Measurements from ENCODE around the gene TMEM9. TPM values are rescaled to one million over a fixed set of nuclear protein-coding genes. Genes with fewer than 3 reads are reported as not detected.

The TMEM9 gene
- total and polyA plus RNA-seq, 9 of the 15 experiments (the other 6 are each of a cell fraction or from before 2014, with no cell fraction given): 30.4 to 107 (median 67.6) TPM

GRCh38 chr1:201131398-201131797 is 22.9 kb downstream of the TMEM9 start:
- 22% methylated on average over 4 of the region's 4 CpGs for WGBS (ENCODE audit: insufficient coverage, low coverage, missing lambda C conversion rate)
- in situ Hi-C loops (cut with MboI): no loop called here
- CTCF ChIA-PET (ENCODE audit: low intra/inter-chr PET ratio): no interaction called here
- TF ChIP-seq HNRNPL (IDR thresholded peaks at IDR 0.05; ENCODE audit: low read depth, low read length) (no peak), RBM22 (IDR thresholded peaks at IDR 0.05; ENCODE audit: low read depth, low read length, poor library complexity, severe bottlenecking) (no peak), RREB1 (CRISPR knock-in tag; IDR thresholded peaks at IDR 0.05) (no peak), HOMEZ (CRISPR knock-in tag; IDR thresholded peaks at IDR 0.05) (no peak), FOXP1 (CRISPR knock-in tag; IDR thresholded peaks at IDR 0.05) (no peak), SMARCB1 (IDR thresholded peaks at IDR 0.05; ENCODE audit: insufficient read length, low read depth) (no peak), ZNF121 (CRISPR knock-in tag; conservative IDR thresholded peaks at IDR 0.05) (no peak), BMI1 (IDR thresholded peaks at IDR 0.05; ENCODE audit: low read length) (no peak), RBM14 (IDR thresholded peaks at IDR 0.05; ENCODE audit: borderline replicate concordance, insufficient read depth, low read depth, low read length) (no peak), E2F8 (IDR thresholded peaks at IDR 0.05; ENCODE audit: low read depth, partially characterized antibody) (no peak), PURB (CRISPR knock-in tag; IDR thresholded peaks at IDR 0.05; ENCODE audit: low read depth) (no peak), ELF4 (CRISPR knock-in tag; IDR thresholded peaks at IDR 0.05) (no peak)

More at GRCh38 chr1:201131398-201131797, 22.9 kb downstream of the TMEM9 start:
- intact Hi-C loops (cut with micrococcal nuclease): loop anchor here (5.0 kb wide), 1 partner anchor 91 kb away; no protein-coding TSS in a partner anchor
- Histone ChIP-seq H3K9me3 (replicated peaks; ENCODE audit: control insufficient read depth, insufficient read depth, low read depth, low read length) (no peaks in the 10 kb centered on the region), H4K20me1 (replicated peaks; ENCODE audit: control insufficient read depth, insufficient read depth, low read length) (peaks cover 6% of the 10 kb centered on the region), H3K4me1 (replicated peaks in 1 of 2; ENCODE audit: control insufficient read depth in 2 of 2, insufficient read depth in 2 of 2, low read length in 2 of 2) (peaks cover 0 to 3% of the 10 kb centered on the region in 2 experiments; a peak in 2 of 5 replicates), H3K27ac (ENCODE audit: extremely low read depth, low read depth, low read length) (no peak overlapping the region), H3K9me1 (ENCODE audit: control insufficient read depth, insufficient read depth, low read length) (no peaks in the 10 kb centered on the region), H3K4me2 (ENCODE audit: insufficient read depth, low read length) (no peak overlapping the region), H3K79me2 (ENCODE audit: control insufficient read depth, insufficient read depth, low read length) (no peaks in the 10 kb centered on the region), H3K36me3 (ENCODE audit: control insufficient read depth, insufficient read depth, low read length) (peaks cover 13% of the 10 kb centered on the region; the same call in 2 of the 3 replicates), H3K27me3 (ENCODE audit: control insufficient read depth in 2 of 2, insufficient read depth in 2 of 2, low read length in 2 of 2) (peaks cover 24 to 36% of the 10 kb centered on the region in 2 experiments), H3K9ac (ENCODE audit: insufficient read depth in 1 of 2, low read depth in 2 of 2, low read length in 2 of 2) (no peak overlapping the region), H3K4me3 (no peak overlapping the region), H2AFZ (ENCODE audit: low read depth, low read length) (no peak overlapping the region)
- DNase-seq (ENCODE audit: extremely low read depth in 1 of 4, low spot score in 3 of 4) (no peak), ATAC-seq (no peak), FAIRE-seq (no peak)
- POLR2A ChIA-PET: interaction anchor here (1.0 kb wide), 1 partner anchor 11 kb away, joined by 4 read pairs; no protein-coding TSS in a partner anchor
- BruUV-seq (replicated peaks): no TSS peak

All from K562 (cell line).